HCT116 (cell line): ENCODE results near the gene SYTL2. TPM values are rescaled to one million over a fixed set of nuclear protein-coding genes. Genes with fewer than 3 reads are reported as not detected.

Experiments
- ATAC-seq: fragments of 200-7000 bp; cut with Tn5 transposase; 2 replicates; pipeline ENCODE4 v1.9.1; 2020; ENCODE audit warnings: mild to moderate bottlenecking, moderate library complexity
- BruUV-seq: library from RNA; stranded (reverse); fragments of 400-500 nt; replicated peaks from 2 replicates; lab custom pipeline; 2021; lab: Mats Ljungman, UMichigan
- CTCF ChIA-PET: fragments of 300-600 bp; sonication (Branson Sonifier 250); formaldehyde crosslinking; loops from one replicate; lab custom pipeline; 2021; ENCODE audit warnings: antibody characterized with exemption; lab: Charles Lee
- POLR2A ChIA-PET: fragments of 300-600, 350-600 bp; sonication (Branson Sonifier 250); formaldehyde crosslinking; loops from one replicate; lab custom pipeline; 2021; ENCODE audit warnings: antibody characterized with exemption; lab: Charles Lee
- RAD21 ChIA-PET, 2 experiments: fragments of 300-600 bp; sonication (Branson Sonifier 250); formaldehyde crosslinking; loops; one replicate each; lab custom pipeline; 2023; ENCODE audit warnings: low total read pairs in 2 of 2; ENCODE audit not compliant: uncharacterized antibody in 2 of 2, unreplicated experiment in 2 of 2, low non-redundant PET in 1 of 2; lab: Charles Lee
- DNase-seq: peaks from one replicate; pipeline ENCODE4 v3.0.0-alpha.2; 2010; ENCODE audit warnings: low read depth, low spot score
- H2AFZ ChIP-seq: fragments of 200-600 bp; shearing (Covaris generic), sonication (generic); 2 replicates; pipeline ENCODE4 v1.6.1; 2017; ENCODE audit warnings: low read depth, mixed run types, mixed read lengths, antibody characterized with exemption, low read length; ENCODE audit not compliant: poor library complexity, severe bottlenecking
- H3K27ac ChIP-seq: 2 replicates; pipeline ENCODE4 v1.5.1; 2012; ENCODE audit warnings: low read depth, low read length
- H3K27me3 ChIP-seq: fragments of 200-600 bp; sonication (generic); 2 replicates; pipeline ENCODE4 v1.6.1; 2016; ENCODE audit warnings: mixed run types, low read length, mixed read lengths; ENCODE audit not compliant: insufficient read depth
- H3K36me3 ChIP-seq, 2 experiments: fragments of 200-500 bp in 1 of 2; fragments of 200-600 bp in 1 of 2; sonication (Bioruptor generic) in 1 of 2; sonication (generic) in 1 of 2; 2 replicates each; pipeline versions ENCODE4 v1.5.1 to v1.6.1; 2014 to 2016; ENCODE audit warnings: low read length in 2 of 2, inconsistent platforms in 1 of 2, mixed read lengths in 1 of 2, mixed run types in 1 of 2; ENCODE audit not compliant: insufficient read depth in 2 of 2, control insufficient read depth in 1 of 2
- H3K4me1 ChIP-seq, 2 experiments: fragments of 200-600 bp in 1 of 2; sonication (generic) in 1 of 2; 2 replicates each; pipeline versions ENCODE4 v1.5.1 to v1.6.1; 2012 to 2017; ENCODE audit warnings: low read length in 2 of 2, inconsistent platforms in 1 of 2, mild to moderate bottlenecking in 1 of 2, mixed read lengths in 1 of 2, mixed run types in 1 of 2, moderate library complexity in 1 of 2; ENCODE audit not compliant: insufficient read depth in 2 of 2, control insufficient read depth in 1 of 2
- H3K4me2 ChIP-seq: fragments of 200-600 bp; sonication (generic); 2 replicates; pipeline ENCODE4 v1.6.1; 2017; ENCODE audit warnings: mixed run types, low read length, mixed read lengths
- H3K4me3 ChIP-seq, 2 experiments: fragments of 200-600 bp in 1 of 2; sonication (generic) in 1 of 2; replicated peaks in 1 of 2; 2 replicates each; pipeline ENCODE4 v1.5.1; 2011 to 2016; ENCODE audit warnings: low read length in 2 of 2, control low read depth in 1 of 2, low read depth in 1 of 2, mild to moderate bottlenecking in 1 of 2, mixed read lengths in 1 of 2, mixed run types in 1 of 2
- H3K79me2 ChIP-seq: fragments of 200-600 bp; sonication (generic); 2 replicates; pipeline ENCODE4 v1.6.1; 2017; ENCODE audit warnings: mild to moderate bottlenecking, mixed run types, low read length, moderate library complexity, mixed read lengths; ENCODE audit not compliant: insufficient read depth
- H3K9ac ChIP-seq: fragments of 200-600 bp; sonication (generic); 2 replicates; pipeline ENCODE4 v1.6.1; 2016; ENCODE audit warnings: low read length, mixed read lengths
- H3K9me2 ChIP-seq: fragments of 200-600 bp; sonication (generic), shearing (Covaris generic); 2 replicates; pipeline ENCODE4 v1.6.1; 2017; ENCODE audit warnings: mixed run types, mild to moderate bottlenecking, moderate library complexity; ENCODE audit not compliant: insufficient read depth
- H3K9me3 ChIP-seq, 2 experiments: fragments of 200-500 bp in 1 of 2; fragments of 200-600 bp in 1 of 2; sonication (Bioruptor generic) in 1 of 2; sonication (generic) in 1 of 2; 2 replicates each; pipeline ENCODE4 v1.6.1; 2014 to 2017; ENCODE audit warnings: low read length in 2 of 2, mixed read lengths in 2 of 2, inconsistent platforms in 1 of 2, low read depth in 1 of 2, mild to moderate bottlenecking in 1 of 2, mixed run types in 1 of 2, moderate library complexity in 1 of 2; ENCODE audit not compliant: control insufficient read depth in 1 of 2, insufficient read depth in 1 of 2
- H4K20me1 ChIP-seq: fragments of 200-600 bp; sonication (generic), shearing (Covaris generic); 2 replicates; pipeline ENCODE4 v1.6.1; 2017; ENCODE audit warnings: mixed run types, mild to moderate bottlenecking, moderate library complexity; ENCODE audit not compliant: insufficient read depth
- ATF3 ChIP-seq: IDR thresholded peaks from 2 replicates; pipeline ENCODE4 v1.6.1; 2012
- CBX3 ChIP-seq: IDR thresholded peaks from 2 replicates; pipeline ENCODE4 v1.6.1; 2012; ENCODE audit warnings: low read depth
- CEBPB ChIP-seq: IDR thresholded peaks from 2 replicates; pipeline ENCODE4 v1.6.1; 2012; ENCODE audit warnings: low read depth
- EGR1 ChIP-seq: IDR thresholded peaks from 2 replicates; pipeline ENCODE4 v1.6.1; 2012; ENCODE audit warnings: low read depth
- ELF1 ChIP-seq: IDR thresholded peaks from 2 replicates; pipeline ENCODE4 v1.6.1; 2012; ENCODE audit warnings: low read depth, borderline replicate concordance
- EZH2 ChIP-seq: fragments of 200-600 bp; sonication (generic); IDR thresholded peaks from 2 replicates; pipeline ENCODE4 v1.6.1; 2017; ENCODE audit warnings: antibody characterized with exemption, mixed run types
- EZH2phosphoT487 ChIP-seq: fragments of 200-600 bp; IDR thresholded peaks from 2 replicates; pipeline ENCODE4 v1.6.1; 2018; ENCODE audit warnings: antibody characterized with exemption, borderline replicate concordance
- FOSL1 ChIP-seq: IDR thresholded peaks from 2 replicates; pipeline ENCODE4 v1.6.1; 2012; ENCODE audit warnings: low read depth
- JUND ChIP-seq: IDR thresholded peaks from 2 replicates; pipeline ENCODE4 v1.6.1; 2012
- POLR2A ChIP-seq: IDR thresholded peaks from 2 replicates; pipeline ENCODE4 v1.7.0; 2011; ENCODE audit warnings: borderline replicate concordance; ENCODE audit not compliant: insufficient read depth, insufficient read length; ENCODE audit errors: extremely low read depth
- POLR2AphosphoS5 ChIP-seq: IDR thresholded peaks from 2 replicates; pipeline ENCODE4 v1.6.1; 2011; ENCODE audit warnings: mild to moderate bottlenecking, low read depth, low read length, moderate library complexity
- SIN3A ChIP-seq: IDR thresholded peaks from 2 replicates; pipeline ENCODE4 v1.6.1; 2012; ENCODE audit warnings: low read depth
- SP1 ChIP-seq: IDR thresholded peaks from 2 replicates; pipeline ENCODE4 v1.6.1; 2012; ENCODE audit warnings: low read depth
- SRF ChIP-seq: IDR thresholded peaks from 2 replicates; pipeline ENCODE4 v1.6.1; 2012; ENCODE audit warnings: low read depth
- TCF7L2 ChIP-seq: IDR thresholded peaks from 2 replicates; pipeline ENCODE4 v1.7.0; 2011; ENCODE audit warnings: borderline replicate concordance, inconsistent platforms; ENCODE audit not compliant: insufficient read depth, insufficient read length; ENCODE audit errors: extremely low read depth
- ZBTB33 ChIP-seq: IDR thresholded peaks from 2 replicates; pipeline ENCODE4 v1.6.1; 2011; ENCODE audit warnings: mild to moderate bottlenecking, low read length, moderate library complexity; ENCODE audit not compliant: insufficient replicate concordance; ENCODE audit errors: extremely low read depth
- ZFX ChIP-seq: fragments of 450-650 bp; IDR thresholded peaks from 2 replicates; pipeline ENCODE4 v1.6.1; 2017
- ZNF274 ChIP-seq: fragments of 200-500 bp; sonication (Bioruptor generic); IDR thresholded peaks from 2 replicates; pipeline ENCODE4 v1.6.1; 2014; ENCODE audit warnings: mild to moderate bottlenecking, low read depth, low read length, inconsistent platforms
- intact Hi-C: fragments of 100-400 bp; cut with micrococcal nuclease; formaldehyde crosslinking; loops from 2 replicates; pipeline ENCODE4 v1.10.0; 2022
- total RNA-seq: library from RNA; stranded (reverse); gene quantifications from one replicate; pipeline ENCODE4 v1.2.1, GENCODE V29; 2021; ENCODE audit not compliant: unreplicated experiment
- TF ChIP-seq, protein P1 (sequence below): IDR thresholded peaks from 2 replicates; pipeline ENCODE4 v1.6.1; 2012; ENCODE audit warnings: low read depth
- TF ChIP-seq, protein P2 (sequence below): IDR thresholded peaks from 2 replicates; pipeline ENCODE4 v1.6.1; 2012

Gene SYTL2
- total RNA-seq, 1 experiment from 2014 or later = 12.6 TPM

DNA sequence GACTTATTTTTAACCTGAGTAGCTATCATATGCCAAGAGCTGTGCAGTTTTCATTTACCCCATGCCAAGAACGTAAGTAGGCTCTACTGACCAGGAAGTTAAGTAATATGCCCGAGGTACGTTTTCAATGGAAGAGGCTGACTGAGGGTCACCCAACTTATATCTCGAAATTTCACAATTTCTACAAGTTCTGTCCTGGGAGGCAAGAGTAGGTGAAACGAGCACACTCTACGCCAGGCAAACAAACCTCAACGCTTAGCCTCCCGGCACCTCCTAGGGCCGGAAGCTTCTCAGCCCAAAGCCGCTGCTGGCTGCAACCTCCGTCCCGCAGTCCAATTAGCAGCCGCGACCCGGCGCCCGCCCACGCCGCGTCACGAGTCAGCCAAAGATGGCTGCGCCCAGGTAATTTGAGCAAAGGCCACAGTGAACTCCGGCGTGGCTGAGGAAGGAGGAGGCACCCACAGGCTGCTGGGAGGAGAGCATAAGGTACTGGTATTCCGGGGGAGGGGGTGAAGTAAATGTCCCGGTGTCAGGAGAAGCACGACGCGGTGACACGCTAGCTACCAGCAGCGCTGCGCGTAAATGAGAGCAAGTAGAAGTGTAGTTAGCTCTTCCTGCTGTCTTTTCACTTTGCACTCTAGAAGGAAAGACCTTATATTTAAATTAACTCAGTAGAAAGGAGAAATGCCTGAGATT lies 163.2 kb downstream of the SYTL2 start, which contains the start of gene TMEM126A:
TMEM126A (plus strand) TSS at position 364 of the 696 bp plus-strand sequence. CDS start 2,289 bp downstream, outside the sequence.
- RAD21 ChIA-PET = interaction anchor here in 1 of 2 experiments (0.7 kb wide), 1 partner anchor 20 kb away, joined by 3 read pairs; no protein-coding TSS in a partner anchor
- Histone ChIP-seq H3K9ac (peak within 1 kb of the TSS; percentile 84), H4K20me1 (no peaks in the 10 kb centered on the region), H2AFZ (peak within 1 kb of the TSS; percentile 77), H3K9me3 (no peaks in the 10 kb centered on the region), H3K4me3 (peak within 1 kb of the TSS; percentile 70 to 86), H3K36me3 (0 out of 4 replicates have a peak, but pooled peaks cover 0 to 3% of the 10 kb centered on the region in 2 experiments), H3K9me2 (no peaks in the 10 kb centered on the region), H3K27me3 (no peaks in the 10 kb centered on the region), H3K4me1 (peaks cover 4 to 15% of the 10 kb centered on the region in 2 experiments; a peak in 3 of 4 replicates), H3K27ac (peak within 1 kb of the TSS; percentile 55), H3K79me2 (peaks cover 18% of the 10 kb centered on the region), H3K4me2 (peak within 1 kb of the TSS; percentile 90)
- CTCF ChIA-PET = interaction anchor here (0.7 to 1.5 kb wide), 2 partner anchors 207 to 546 kb away, joined by 3 to 4 read pairs; partner anchors contain the start of gene CCDC83
- intact Hi-C loops = no loop called here
- BruUV-seq = no TSS peak
- DNase-seq (peak; percentile 81), ATAC-seq (peak; percentile 96)
- POLR2A ChIA-PET = interaction anchor here (0.9 to 1.8 kb wide), 7 partner anchors 8 to 20 kb away, joined by 3 to 9 read pairs (median 4); partner anchors contain the start of genes CREBZF and TMEM126B
- TF ChIP-seq CEBPB = peak; percentile 50; the same call in 1 of the 2 replicates
- peak; percentile 96 for TF ChIP-seq EGR1
- TF ChIP-seq, protein P1, sequence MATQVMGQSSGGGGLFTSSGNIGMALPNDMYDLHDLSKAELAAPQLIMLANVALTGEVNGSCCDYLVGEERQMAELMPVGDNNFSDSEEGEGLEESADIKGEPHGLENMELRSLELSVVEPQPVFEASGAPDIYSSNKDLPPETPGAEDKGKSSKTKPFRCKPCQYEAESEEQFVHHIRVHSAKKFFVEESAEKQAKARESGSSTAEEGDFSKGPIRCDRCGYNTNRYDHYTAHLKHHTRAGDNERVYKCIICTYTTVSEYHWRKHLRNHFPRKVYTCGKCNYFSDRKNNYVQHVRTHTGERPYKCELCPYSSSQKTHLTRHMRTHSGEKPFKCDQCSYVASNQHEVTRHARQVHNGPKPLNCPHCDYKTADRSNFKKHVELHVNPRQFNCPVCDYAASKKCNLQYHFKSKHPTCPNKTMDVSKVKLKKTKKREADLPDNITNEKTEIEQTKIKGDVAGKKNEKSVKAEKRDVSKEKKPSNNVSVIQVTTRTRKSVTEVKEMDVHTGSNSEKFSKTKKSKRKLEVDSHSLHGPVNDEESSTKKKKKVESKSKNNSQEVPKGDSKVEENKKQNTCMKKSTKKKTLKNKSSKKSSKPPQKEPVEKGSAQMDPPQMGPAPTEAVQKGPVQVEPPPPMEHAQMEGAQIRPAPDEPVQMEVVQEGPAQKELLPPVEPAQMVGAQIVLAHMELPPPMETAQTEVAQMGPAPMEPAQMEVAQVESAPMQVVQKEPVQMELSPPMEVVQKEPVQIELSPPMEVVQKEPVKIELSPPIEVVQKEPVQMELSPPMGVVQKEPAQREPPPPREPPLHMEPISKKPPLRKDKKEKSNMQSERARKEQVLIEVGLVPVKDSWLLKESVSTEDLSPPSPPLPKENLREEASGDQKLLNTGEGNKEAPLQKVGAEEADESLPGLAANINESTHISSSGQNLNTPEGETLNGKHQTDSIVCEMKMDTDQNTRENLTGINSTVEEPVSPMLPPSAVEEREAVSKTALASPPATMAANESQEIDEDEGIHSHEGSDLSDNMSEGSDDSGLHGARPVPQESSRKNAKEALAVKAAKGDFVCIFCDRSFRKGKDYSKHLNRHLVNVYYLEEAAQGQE = no peak
- TF ChIP-seq SRF = peak; percentile 72
- TF ChIP-seq POLR2A = peak; percentile 90
- peak; percentile 79; the same call in 1 of the 2 replicates for TF ChIP-seq SP1
- no peak for TF ChIP-seq EZH2
- TF ChIP-seq ZFX = peak; percentile 65
- peak; percentile 51 for TF ChIP-seq ELF1
- no peak for TF ChIP-seq ZBTB33
- TF ChIP-seq CBX3 = peak; percentile 75
- TF ChIP-seq ZNF274 = no peak
- no peak for TF ChIP-seq FOSL1
- TF ChIP-seq SIN3A = peak; percentile 93
- TF ChIP-seq TCF7L2 = peak; percentile 22
- TF ChIP-seq, protein P2, sequence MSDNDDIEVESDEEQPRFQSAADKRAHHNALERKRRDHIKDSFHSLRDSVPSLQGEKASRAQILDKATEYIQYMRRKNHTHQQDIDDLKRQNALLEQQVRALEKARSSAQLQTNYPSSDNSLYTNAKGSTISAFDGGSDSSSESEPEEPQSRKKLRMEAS = peak; percentile 75
- no peak for TF ChIP-seq EZH2phosphoT487
- TF ChIP-seq ATF3 = no peak
- peak; percentile 96 for TF ChIP-seq POLR2AphosphoS5
- TF ChIP-seq JUND = no peak
